Gastroesophageal sphincter (tissue), 4 donors: ENCODE measurements around the gene ASB14. TPM values are rescaled to one million over a fixed set of nuclear protein-coding genes. Genes with fewer than 3 reads are reported as not detected.

Experiments
- ATAC-seq: fragments of 150-250 bp; one replicate; pipeline ENCODE4 v1.9.1; 2016; ENCODE audit warnings: mild to moderate bottlenecking, moderate library complexity
- H3K27ac ChIP-seq, 4 donors: fragments of 200-600 bp; sonication (generic) in 3 of 4; 1 replicate in 3 of 4; 2 replicates in 1 of 4; pipeline ENCODE4 v1.5.1; 2016 to 2019
- H3K27me3 ChIP-seq: fragments of 200-600 bp; sonication (generic); one replicate; pipeline ENCODE4 v1.5.1; 2019
- H3K36me3 ChIP-seq, 2 donors: fragments of 200-600 bp; sonication (generic); one replicate each; pipeline ENCODE4 v1.5.1; 2019; ENCODE audit warnings: control low read depth in 1 of 2
- H3K4me1 ChIP-seq, 3 donors: fragments of 200-600 bp; sonication (generic); 1 replicate in 2 of 3; 2 replicates in 1 of 3; pipeline ENCODE4 v1.5.1; 2016 to 2019; ENCODE audit warnings: control low read depth in 2 of 3
- H3K4me3 ChIP-seq, 2 donors: fragments of 200-600 bp; sonication (generic); one replicate each; pipeline ENCODE4 v1.5.1; 2019; ENCODE audit warnings: mild to moderate bottlenecking in 1 of 2, moderate library complexity in 1 of 2
- H3K9me3 ChIP-seq, 3 donors: fragments of 200-600 bp; sonication (generic); one replicate each; pipeline ENCODE4 v1.5.1; 2017 to 2019; ENCODE audit warnings: control low read depth in 2 of 3
- EP300 ChIP-seq: sonication (generic); formaldehyde crosslinking; IDR thresholded peaks from one replicate; pipeline ENCODE4 v1.6.1; 2017; ENCODE audit warnings: antibody characterized with exemption, mild to moderate bottlenecking
- POLR2A ChIP-seq, 2 donors: fragments of 450-650 bp; IDR thresholded peaks; one replicate each; pipeline ENCODE4 v1.6.1; 2017; ENCODE audit warnings: antibody characterized with exemption in 2 of 2, mild to moderate bottlenecking in 2 of 2, moderate library complexity in 1 of 2
- POLR2AphosphoS5 ChIP-seq: sonication (generic); formaldehyde crosslinking; IDR thresholded peaks from one replicate; pipeline ENCODE4 v1.6.1; 2017; ENCODE audit warnings: antibody characterized with exemption
- WGBS, 2 donors: methylation state at CpG; one replicate each; pipeline ENCODE4 v1.1.5; 2018; ENCODE audit warnings: low coverage in 1 of 2; 5-methylcytosine and 5-hydroxymethylcytosine counted together
- total RNA-seq, 4 donors: library from RNA; depleted of rRNA; stranded (reverse); fragments of >200 nt; gene quantifications; one replicate each; pipeline ENCODE4 v1.1.0, GENCODE V29; 2016
- TF ChIP-seq, protein P1 (sequence below), 4 experiments: fragments of 200-600 bp in 2 of 4; fragments of 450-650 bp in 2 of 4; sonication (generic) in 1 of 4; IDR thresholded peaks; one replicate each; pipeline ENCODE4 v1.5.1; 2017 to 2019; ENCODE audit warnings: antibody characterized with exemption in 4 of 4, mild to moderate bottlenecking in 2 of 4, moderate library complexity in 2 of 4

Gene ASB14
- total RNA-seq, 4 donors from 2014 or later: 0.16 TPM; not detected in 3

DNA sequence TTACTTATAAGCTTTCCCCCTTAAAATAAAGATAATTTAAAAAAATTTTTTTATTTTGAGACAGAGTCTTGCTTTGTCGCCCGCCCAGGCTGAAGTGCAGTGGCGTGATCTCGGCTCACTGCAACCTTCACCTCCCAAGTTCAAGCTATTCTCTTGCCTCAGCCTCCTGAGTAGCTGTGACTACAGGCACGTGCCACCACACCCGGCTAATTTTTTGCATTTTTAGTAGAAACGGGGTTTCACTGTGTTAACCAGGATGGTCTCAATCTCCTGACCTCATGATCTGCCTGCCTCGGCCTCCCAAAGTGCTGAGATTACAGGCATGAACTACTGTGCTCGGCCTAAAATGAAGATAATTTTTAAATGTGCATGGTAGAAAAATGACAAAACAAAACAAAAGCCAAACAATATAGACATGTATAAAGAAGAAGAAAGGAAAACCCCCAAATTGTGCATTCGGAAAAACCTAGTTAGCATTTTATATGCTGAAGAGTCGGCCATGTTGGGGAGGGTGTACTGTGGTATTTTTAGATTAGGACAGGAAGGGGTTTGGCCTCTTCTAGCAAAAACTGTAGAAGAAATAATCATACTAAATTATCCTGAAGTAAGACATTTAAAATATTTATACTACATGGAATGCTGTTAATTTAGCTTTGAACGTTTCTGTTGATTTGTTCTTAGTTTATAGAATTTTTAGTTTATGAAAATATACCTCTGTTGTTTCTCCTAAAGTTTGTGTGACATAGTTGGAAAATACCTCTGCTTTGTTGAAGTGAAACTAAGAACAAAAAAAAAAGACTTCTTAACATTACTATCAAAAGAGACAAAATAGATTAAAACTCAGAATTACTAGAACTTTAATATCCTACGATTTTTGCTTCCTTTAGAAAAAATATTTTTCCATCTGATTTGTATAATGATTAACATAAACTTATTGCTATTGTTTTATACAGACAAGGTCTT, 57.6 kb downstream of the ASB14 start:
- WGBS, 2 donors: 81 to 84% methylated on average over 10 to 12 of the region's 13 CpGs
- no peak for ATAC-seq

DNA sequence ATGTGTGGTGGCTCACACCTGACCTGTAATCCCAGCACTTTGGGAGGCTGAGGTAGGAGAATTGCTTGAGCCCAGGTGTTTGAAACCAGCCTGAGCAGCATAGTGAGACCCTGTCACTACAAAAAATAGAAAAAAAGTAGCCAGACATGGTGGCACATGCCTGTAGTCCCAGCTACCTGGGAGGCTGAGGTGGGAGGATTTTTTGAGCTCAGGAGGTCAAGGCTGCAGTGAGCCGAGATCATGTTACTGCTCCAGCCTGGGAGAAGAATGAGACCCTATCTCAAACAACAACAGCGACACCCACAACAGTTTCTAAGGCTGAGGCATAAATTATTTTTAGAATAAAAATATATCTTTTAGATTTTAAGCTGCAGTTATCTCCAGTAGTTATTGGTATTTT, 58.7 kb downstream of the ASB14 start:
- no peaks in the 10 kb centered on the region for H3K9me3 ChIP-seq
- no peaks in the 10 kb centered on the region for H3K27me3 ChIP-seq
- H3K36me3 ChIP-seq: peaks cover 0 to 13% of the 10 kb centered on the region in 2 donors
- peaks cover 0 to 56% (median 9%) of the 10 kb centered on the region in 3 donors for H3K4me1 ChIP-seq
- no peak overlapping the region for H3K27ac ChIP-seq
- ATAC-seq: no peak
- no peak for TF ChIP-seq POLR2AphosphoS5
- TF ChIP-seq POLR2A (IDR thresholded peaks at IDR 0.05): no peak
- TF ChIP-seq, protein P1, sequence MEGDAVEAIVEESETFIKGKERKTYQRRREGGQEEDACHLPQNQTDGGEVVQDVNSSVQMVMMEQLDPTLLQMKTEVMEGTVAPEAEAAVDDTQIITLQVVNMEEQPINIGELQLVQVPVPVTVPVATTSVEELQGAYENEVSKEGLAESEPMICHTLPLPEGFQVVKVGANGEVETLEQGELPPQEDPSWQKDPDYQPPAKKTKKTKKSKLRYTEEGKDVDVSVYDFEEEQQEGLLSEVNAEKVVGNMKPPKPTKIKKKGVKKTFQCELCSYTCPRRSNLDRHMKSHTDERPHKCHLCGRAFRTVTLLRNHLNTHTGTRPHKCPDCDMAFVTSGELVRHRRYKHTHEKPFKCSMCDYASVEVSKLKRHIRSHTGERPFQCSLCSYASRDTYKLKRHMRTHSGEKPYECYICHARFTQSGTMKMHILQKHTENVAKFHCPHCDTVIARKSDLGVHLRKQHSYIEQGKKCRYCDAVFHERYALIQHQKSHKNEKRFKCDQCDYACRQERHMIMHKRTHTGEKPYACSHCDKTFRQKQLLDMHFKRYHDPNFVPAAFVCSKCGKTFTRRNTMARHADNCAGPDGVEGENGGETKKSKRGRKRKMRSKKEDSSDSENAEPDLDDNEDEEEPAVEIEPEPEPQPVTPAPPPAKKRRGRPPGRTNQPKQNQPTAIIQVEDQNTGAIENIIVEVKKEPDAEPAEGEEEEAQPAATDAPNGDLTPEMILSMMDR (IDR thresholded peaks at IDR 0.05): no peak
- TF ChIP-seq EP300: no peak
- 89 to 100% methylated on average over 2 of the region's 2 CpGs for WGBS, 2 donors
- H3K4me3 ChIP-seq: no peak overlapping the region

More for the DNA sequence above, 57.6 kb downstream of the ASB14 start:
- H3K9me3 ChIP-seq: no peaks in the 10 kb centered on the region
- H3K27me3 ChIP-seq: no peaks in the 10 kb centered on the region
- H3K36me3 ChIP-seq: peaks cover 0 to 18% of the 10 kb centered on the region in 2 donors
- TF ChIP-seq POLR2AphosphoS5 (no peak), EP300 (no peak), POLR2A (IDR thresholded peaks at IDR 0.05) (no peak)
- TF ChIP-seq, protein P1 (IDR thresholded peaks at IDR 0.05): no peak
- H3K4me3 ChIP-seq: no peak overlapping the region
- peaks cover 0 to 45% (median 2%) of the 10 kb centered on the region in 3 donors for H3K4me1 ChIP-seq
- no peak overlapping the region for H3K27ac ChIP-seq

DNA sequence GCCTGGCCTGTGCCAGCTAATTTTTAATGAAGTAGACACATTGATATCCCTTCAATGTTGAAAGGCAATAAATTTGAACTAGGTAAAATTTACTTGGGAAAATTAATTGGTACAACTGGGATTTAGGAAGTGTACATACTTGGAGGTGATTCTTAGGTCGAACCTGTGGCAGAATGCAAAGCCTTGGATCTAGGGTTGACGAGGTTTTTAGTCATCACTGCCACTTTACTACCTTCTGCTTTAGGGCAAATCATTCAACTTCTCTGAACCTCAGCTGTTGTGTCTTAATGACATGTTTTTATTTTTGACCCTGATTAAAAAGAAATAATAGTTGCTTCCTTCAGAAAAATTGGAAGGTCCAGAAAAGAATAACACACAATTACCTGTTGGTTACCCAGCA, 62.5 kb downstream of the ASB14 start:
- 83 to 86% methylated on average over 2 of the region's 2 CpGs for WGBS, 2 donors
- H3K27ac ChIP-seq: peak overlapping the region in 2 of 4 donors; percentile 95 to 98
- TF ChIP-seq EP300 (no peak), POLR2AphosphoS5 (no peak), POLR2A (IDR thresholded peaks at IDR 0.05) (no peak)
- TF ChIP-seq, protein P1 (IDR thresholded peaks at IDR 0.05): no peak
- H3K4me3 ChIP-seq: no peak overlapping the region
- H3K4me1 ChIP-seq: peaks cover 0 to 66% (median 9%) of the 10 kb centered on the region in 3 donors
- no peak for ATAC-seq
- no peaks in the 10 kb centered on the region for H3K36me3 ChIP-seq
- H3K9me3 ChIP-seq: no peaks in the 10 kb centered on the region
- no peaks in the 10 kb centered on the region for H3K27me3 ChIP-seq

DNA sequence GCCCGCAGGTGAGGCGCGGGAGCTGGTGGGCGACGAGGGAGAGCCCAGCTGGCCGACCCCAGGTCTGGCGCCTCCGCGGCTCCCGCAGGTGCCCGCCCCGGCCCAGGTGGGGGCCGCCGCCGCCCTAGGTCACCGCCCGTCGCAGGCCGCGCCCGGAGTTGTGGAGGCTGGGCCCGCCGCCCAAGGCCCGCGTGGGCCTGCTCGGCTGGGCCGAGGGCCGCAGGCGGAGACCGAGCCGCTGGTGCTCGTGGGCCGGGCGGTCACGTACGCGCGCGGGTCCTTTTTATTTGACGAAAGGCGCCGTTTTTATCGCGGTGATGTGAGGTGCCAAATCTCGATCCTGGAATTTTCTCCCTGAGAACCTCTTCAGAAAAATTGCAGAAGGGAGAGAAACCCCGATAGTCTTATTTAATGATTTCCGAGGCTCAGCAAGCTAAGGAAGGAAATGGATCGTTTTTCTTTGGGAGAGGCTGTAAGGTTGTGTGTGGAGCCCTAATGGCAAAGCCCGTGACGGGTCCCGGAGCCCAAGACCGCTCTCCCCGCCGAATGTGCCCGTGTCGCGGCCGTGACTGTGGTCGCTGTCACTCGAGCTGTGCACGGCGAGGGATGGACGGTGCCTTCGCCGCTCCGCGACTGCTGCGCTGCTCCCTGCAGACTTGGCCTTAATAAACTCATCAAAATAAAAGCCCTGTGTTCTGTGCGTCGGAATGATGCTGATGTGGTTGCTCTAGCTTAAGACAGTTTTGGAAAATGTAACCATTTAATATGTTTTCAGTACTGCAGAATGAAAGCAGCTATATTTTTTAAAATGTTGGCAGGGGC, 64.3 kb downstream of the ASB14 start:
- ATAC-seq: peak; percentile 73
- TF ChIP-seq, protein P1 (IDR thresholded peaks at IDR 0.05): no peak
- TF ChIP-seq POLR2A (IDR thresholded peaks at IDR 0.05) (peak in 1 of 2 donors; percentile 20), EP300 (no peak), POLR2AphosphoS5 (peak; percentile 57)
- Histone ChIP-seq H3K9me3 (no peaks in the 10 kb centered on the region), H3K27ac (peak overlapping the region; percentile 83 to 98 (median 96)), H3K4me3 (peak overlapping the region; percentile 67 to 97), H3K27me3 (no peaks in the 10 kb centered on the region), H3K36me3 (no peaks in the 10 kb centered on the region), H3K4me1 (peaks cover 0 to 53% (median 9%) of the 10 kb centered on the region in 3 donors)
- 0% methylated on average over 4 to 22 of the region's 70 CpGs for WGBS, 2 donors
